ENCODE measurements around the gene PPP1R12A.

Gene PPP1R12A

DNA sequence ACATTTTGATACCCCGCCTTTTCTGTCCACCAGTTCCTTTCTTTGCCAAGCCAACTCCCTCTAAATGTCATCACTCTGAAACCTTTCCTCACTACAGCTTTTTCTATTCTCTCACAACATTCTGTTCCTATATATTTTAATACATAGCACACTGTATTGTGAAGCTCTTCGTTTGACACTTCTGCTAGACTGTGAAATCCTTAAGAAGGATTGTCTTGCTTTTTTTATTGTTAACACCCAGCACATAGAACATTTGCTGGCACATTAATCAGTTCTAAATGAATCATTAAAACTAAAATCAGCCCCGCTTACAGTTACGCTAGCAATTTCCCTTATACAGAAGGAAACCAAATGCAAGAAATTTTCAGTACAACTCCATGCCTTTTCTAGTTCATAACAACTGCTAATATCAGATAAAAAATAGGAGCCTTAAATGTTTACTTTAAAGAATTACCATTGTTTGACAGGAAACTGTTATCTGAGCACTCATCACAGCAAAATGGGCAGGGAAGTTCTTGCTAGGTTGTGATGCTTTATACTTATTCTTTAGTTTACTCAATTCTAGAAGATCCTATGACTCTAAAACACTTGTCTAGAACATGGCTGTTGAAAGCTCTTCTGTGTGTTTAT is 93.5 kb downstream of the PPP1R12A start:
- DNase-seq (ENCODE audit: low read depth), result no peak

DNA sequence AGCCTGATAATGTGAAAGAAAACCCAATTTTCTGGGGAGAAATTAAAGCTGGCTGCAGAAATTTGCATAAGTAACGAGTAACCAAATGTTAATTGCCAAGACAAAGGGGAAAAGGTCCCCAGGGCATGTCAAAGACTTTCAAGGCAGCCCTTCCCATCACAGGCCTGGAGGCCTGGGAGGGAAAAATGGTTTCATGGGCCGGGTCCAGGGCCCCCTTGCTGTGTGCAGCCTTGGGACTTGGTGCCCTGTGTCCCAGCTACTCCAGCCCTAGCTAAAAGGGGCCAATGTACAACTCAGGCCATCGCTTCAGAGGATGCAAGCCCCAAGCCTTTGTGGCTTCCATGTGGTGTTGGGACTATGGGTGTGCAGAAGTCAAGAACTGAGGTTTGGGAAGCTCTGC is 96.5 kb downstream of the PPP1R12A start:
- DNase-seq (ENCODE audit: low read depth), result no peak

GRCh38 chr12:79837575-79837974 is 97.3 kb downstream of the PPP1R12A start:
- no peak for DNase-seq (ENCODE audit: low read depth)

GRCh38 chr12:79835377-79835843 is 99.5 kb downstream of the PPP1R12A start:
- no peak for DNase-seq (ENCODE audit: low read depth)

DNA sequence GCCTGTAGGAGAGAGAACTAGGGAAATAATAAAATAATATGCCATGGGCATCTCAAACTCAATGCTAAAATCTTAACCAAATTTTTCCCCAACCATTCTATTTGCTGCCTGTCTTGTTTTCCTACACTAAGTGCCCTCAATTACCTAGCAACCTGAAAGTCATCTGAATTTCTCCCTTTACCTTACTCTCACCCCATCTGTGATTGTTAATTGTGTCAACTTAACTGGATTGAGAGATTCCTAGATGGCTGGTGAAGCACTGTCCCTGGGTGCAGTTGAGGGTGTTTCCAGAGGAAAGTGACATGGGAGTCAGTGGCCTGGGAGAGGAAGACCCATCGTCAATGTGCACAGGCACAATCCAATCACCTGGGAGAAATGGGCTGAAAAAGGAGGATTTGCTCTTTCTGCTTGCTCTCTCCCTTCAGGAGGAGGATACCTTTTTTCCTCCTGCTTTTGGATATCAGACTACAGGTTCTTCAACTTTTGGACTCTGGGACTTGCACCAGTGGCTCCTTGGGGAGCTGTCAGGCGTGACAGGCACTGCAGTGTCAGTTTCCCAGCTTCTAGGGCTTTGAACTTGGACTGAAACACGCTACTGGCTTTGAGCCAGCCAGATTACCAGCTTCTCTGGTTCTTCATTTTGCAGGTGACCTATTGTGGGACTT is 100.1 kb downstream of the PPP1R12A start:
- no peak for DNase-seq (ENCODE audit: low read depth)

DNA sequence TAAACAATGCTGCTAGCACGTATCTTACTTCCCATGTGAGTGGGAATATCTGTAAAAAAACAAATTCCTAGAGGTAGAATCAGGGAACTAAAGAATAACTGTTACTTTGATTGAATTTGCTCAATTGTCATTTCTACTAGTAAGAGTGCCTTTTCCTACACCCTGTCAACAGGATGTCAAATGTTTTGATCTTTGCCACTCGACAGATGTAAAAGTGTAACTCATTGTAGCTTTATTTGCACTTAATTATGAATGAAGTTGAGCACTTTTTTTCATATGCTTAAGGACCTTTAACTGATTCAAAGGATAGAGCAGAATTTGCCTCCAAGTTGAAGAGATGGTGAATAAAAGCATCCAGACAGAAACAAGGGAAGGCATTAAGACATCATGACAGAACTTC is 104.5 kb downstream of the PPP1R12A start:
- DNase-seq (ENCODE audit: low read depth), result no peak

- no peak for DNase-seq (ENCODE audit: low read depth)
Observed at GRCh38 chr12:79828924-79829323, 106.0 kb downstream of the PPP1R12A start.

GRCh38 chr12:79827484-79827883 is 107.4 kb downstream of the PPP1R12A start:
- no peak for DNase-seq (ENCODE audit: low read depth)

GRCh38 chr12:79826267-79827128 is 108.4 kb downstream of the PPP1R12A start:
- no peak for DNase-seq (ENCODE audit: low read depth)

GRCh38 chr12:79822475-79822874 is 112.4 kb downstream of the PPP1R12A start:
- no peak for DNase-seq (ENCODE audit: low read depth)

- no peak for DNase-seq (ENCODE audit: low read depth)
Observed at GRCh38 chr12:79818856-79819255, 116.0 kb downstream of the PPP1R12A start.

GRCh38 chr12:79784366-79785065 is 150.4 kb downstream of the PPP1R12A start:
- peak; percentile 45 for DNase-seq (ENCODE audit: low read depth)

DNA sequence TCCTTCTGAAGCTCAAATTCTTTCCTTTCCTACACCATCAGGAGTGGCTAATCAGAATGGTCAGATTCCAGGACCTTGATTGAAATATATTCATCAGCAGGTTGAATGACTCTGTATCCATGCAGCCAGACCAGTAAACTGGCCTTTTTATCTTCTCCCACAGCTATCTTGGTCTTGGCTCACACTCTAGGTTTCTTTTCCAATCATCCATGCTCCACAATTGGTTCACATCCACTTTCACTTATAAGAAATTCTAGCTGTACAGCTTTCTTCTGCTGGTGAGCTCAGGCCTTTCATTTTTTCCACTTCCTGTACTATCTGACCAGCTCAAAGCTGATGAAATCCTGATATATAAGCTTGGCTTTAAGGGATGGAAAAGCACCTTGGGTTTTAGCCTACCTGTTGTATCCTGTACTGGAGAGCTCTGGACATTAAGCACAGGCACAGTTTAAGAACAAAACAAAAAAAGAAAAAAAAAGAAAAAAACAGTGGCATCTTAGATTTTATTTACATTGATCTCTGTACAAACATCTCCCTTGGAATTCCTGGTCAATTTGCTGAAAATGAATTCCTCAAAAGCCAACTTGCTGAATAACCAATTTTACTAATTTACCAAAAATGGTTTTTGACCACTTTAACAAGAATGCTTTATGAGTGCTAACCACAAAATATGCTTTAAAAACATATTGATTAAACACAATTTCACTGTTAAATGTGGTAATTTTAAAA is 152.6 kb downstream of the PPP1R12A start:
- peak; percentile 59 for DNase-seq (ENCODE audit: low read depth)

GRCh38 chr12:79778802-79779448 is 156.0 kb downstream of the PPP1R12A start:
- DNase-seq (ENCODE audit: low read depth), result peak; percentile 12

GRCh38 chr12:79776111-79776510 is 158.8 kb downstream of the PPP1R12A start:
- peak; percentile 52 for DNase-seq (ENCODE audit: low read depth)

DNA sequence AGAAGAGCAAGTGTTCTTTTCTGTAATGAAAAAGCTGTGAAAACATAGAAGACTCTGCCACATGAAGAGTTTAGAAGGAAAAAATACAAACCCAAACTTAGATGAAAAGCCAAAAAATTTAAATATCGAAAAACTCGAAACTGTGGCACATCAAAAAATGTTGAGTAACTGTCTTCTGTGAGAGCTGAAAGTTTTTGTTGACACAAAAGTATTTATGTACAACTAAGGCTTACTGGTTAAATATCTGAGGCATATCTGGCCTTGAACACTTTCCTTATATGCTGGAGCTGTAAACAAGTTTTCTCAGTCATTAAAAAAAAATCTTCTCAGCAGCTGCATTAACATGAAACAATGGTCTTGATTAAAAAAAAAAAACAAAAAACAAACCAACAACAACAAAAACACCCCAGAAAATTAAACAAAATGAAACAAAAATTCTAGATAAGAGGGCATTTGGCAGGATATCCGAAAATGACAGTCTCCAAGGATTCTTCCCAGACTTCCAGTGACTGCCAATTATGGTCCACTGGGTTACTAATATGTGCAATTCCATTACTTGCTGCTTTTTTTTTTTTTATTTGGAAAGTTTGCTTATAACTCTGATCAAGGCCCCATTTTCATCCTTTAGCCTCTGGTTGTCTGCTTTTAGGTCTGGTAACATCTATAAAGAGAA is 159.4 kb downstream of the PPP1R12A start:
- DNase-seq (ENCODE audit: low read depth), result peak; percentile 23

DNA sequence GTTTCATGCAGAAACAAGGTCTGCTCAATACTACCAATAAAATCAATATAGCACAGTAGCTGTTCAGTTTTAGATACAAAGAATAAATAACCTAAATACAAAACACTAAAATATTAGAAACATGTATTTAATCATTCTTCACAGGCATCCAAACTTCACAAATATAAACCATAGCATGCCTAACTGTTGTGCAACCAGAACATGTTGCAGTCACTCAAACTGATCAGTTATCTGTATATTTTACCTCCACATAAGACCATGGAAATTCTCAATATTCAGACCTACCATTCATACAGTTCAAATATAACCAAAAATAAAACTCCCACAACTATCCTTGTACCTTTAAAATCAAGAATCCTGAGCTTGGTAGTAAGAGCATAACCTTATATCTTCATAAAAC is 161.0 kb downstream of the PPP1R12A start:
- DNase-seq (ENCODE audit: low read depth), result peak; percentile 16

GRCh38 chr12:79769860-79770485 is 164.9 kb downstream of the PPP1R12A start:
- no peak for DNase-seq (ENCODE audit: low read depth)

DNA sequence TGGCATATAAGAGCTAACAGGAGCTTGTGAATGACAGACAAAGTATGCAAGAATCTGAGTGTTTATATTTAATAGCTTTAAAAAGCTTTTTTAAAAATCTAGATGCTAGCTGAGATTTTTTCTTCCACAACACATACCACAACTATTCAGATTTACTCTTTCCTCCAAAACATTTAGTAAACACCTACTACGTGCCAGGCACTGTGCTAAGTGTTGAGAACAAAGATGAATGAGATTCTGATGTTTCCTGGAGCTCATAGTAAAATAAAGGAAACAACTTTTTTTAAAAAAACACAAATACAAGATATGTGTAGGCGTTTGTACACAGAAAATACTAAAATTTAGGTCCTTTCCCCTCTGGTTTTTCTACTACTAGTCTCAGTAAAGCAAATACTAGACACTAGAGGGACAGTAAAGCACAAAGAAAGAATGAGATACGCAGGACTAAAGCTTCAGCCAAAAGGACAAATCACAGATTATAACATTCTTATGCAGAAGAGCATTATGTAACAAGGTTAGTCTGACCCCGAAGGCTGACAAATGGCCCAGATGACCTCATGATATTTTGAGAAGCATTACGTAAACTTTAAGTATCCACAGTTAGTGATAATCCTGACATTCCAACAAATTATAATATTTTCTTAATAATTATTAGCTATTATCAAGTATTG is 165.6 kb downstream of the PPP1R12A start:
- no peak for DNase-seq (ENCODE audit: low read depth)

All from amniotic epithelial cell (primary cell).